NCI-H146 (cell line): ENCODE results near the gene KCNB1.
A peak's percentile ranks its signal among the peaks of the same experiment; 100 is the strongest.

Experiments
- DNase-seq: peaks from one replicate; lab custom pipeline; 2025; lab: John Stamatoyannopoulos, UW

Gene KCNB1

GRCh38 chr20:49469060-49469459 lies 13.4 kb downstream of the KCNB1 start:
- no peak for DNase-seq

GRCh38 chr20:49468412-49468811 lies 14.1 kb downstream of the KCNB1 start:
- no peak for DNase-seq

GRCh38 chr20:49466114-49466912 lies 16.2 kb downstream of the KCNB1 start:
- no peak for DNase-seq

GRCh38 chr20:49464556-49464955 lies 17.9 kb downstream of the KCNB1 start:
- no peak for DNase-seq

- no peak for DNase-seq
Observed at GRCh38 chr20:49462626-49463025, 19.8 kb downstream of the KCNB1 start.

GRCh38 chr20:49461894-49462620 lies 20.4 kb downstream of the KCNB1 start:
- no peak for DNase-seq

- DNase-seq: no peak
Observed at GRCh38 chr20:49460916-49461315, 21.6 kb downstream of the KCNB1 start.

- no peak for DNase-seq
Observed at GRCh38 chr20:49460131-49460530, 22.3 kb downstream of the KCNB1 start.

GRCh38 chr20:49459684-49460083 lies 22.8 kb downstream of the KCNB1 start:
- no peak for DNase-seq

- DNase-seq: no peak
Observed at GRCh38 chr20:49457444-49457843, 25.0 kb downstream of the KCNB1 start.

GRCh38 chr20:49456646-49457045 lies 25.8 kb downstream of the KCNB1 start:
- DNase-seq: no peak

GRCh38 chr20:49455691-49456090 lies 26.8 kb downstream of the KCNB1 start:
- no peak for DNase-seq

- DNase-seq: no peak
Observed at GRCh38 chr20:49452011-49452482, 30.4 kb downstream of the KCNB1 start.

GRCh38 chr20:49450281-49450721 lies 32.2 kb downstream of the KCNB1 start:
- peak; percentile 76 for DNase-seq

GRCh38 chr20:49448917-49449316 lies 33.6 kb downstream of the KCNB1 start:
- no peak for DNase-seq

GRCh38 chr20:49447946-49448809 lies 34.3 kb downstream of the KCNB1 start:
- no peak for DNase-seq

GRCh38 chr20:49447364-49447763 lies 35.1 kb downstream of the KCNB1 start:
- DNase-seq: no peak

GRCh38 chr20:49446808-49447207 lies 35.7 kb downstream of the KCNB1 start:
- DNase-seq: no peak

GRCh38 chr20:49446080-49446479 lies 36.4 kb downstream of the KCNB1 start:
- DNase-seq: no peak

GRCh38 chr20:49445176-49445575 lies 37.3 kb downstream of the KCNB1 start:
- DNase-seq: no peak

- DNase-seq: no peak
Observed at GRCh38 chr20:49444553-49444990, 37.9 kb downstream of the KCNB1 start.

GRCh38 chr20:49437057-49437456 lies 45.4 kb downstream of the KCNB1 start:
- DNase-seq: no peak
